Measurements from ENCODE around the gene FRY. TPM values are rescaled to one million over a fixed set of nuclear protein-coding genes. Genes with fewer than 3 reads are reported as not detected.

Gene FRY
- total and polyA plus RNA-seq, 9 of the 15 experiments (the other 6 are each of a cell fraction or from before 2014, with no cell fraction given), result 0.03 to 0.31 (median 0.11) TPM; not detected in 3

DNA sequence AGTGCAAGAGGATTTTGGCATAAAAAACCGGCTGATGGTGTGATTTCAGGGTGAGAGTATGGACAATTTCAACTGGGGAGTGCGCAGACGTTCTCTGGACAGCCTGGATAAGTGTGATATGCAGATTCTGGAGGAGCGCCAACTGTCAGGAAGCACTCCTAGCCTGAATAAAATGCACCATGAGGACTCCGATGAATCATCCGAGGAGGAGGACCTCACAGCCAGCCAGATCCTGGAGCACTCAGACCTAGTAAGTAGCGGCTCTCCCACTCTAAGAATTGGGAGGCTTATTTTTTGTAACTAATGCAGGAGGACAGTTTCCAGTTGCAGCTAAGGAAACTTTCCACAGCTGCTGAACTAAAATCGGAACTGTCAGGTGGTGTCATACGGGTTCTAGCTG, 230.0 kb downstream of the FRY start:
- ChIA-PET POLR2A (no interaction called here), CTCF (ENCODE audit: low intra/inter-chr PET ratio) (no interaction called here)
- DNase-seq (ENCODE audit: extremely low read depth in 1 of 4, low spot score in 3 of 4), result peak; percentile 21 to 87 (median 50)
- BruUV-seq (replicated peaks), result no TSS peak
- Histone ChIP-seq H3K27ac (ENCODE audit: extremely low read depth, low read depth, low read length) (no peak overlapping the region), H2AFZ (ENCODE audit: low read depth, low read length) (0 out of 2 replicates have a peak overlapping the region, but pooled peaks have one; percentile 14), H3K4me1 (replicated peaks in 1 of 2; ENCODE audit: control insufficient read depth in 2 of 2, insufficient read depth in 2 of 2, low read length in 2 of 2) (peaks cover 0 to 4% of the 10 kb centered on the region in 2 experiments; a peak in 4 of 5 replicates), H3K27me3 (ENCODE audit: control insufficient read depth in 2 of 2, insufficient read depth in 2 of 2, low read length in 2 of 2) (no peaks in the 10 kb centered on the region), H3K9me3 (replicated peaks; ENCODE audit: control insufficient read depth, insufficient read depth, low read depth, low read length) (no peaks in the 10 kb centered on the region), H3K9me1 (ENCODE audit: control insufficient read depth, insufficient read depth, low read length) (no peaks in the 10 kb centered on the region), H4K20me1 (replicated peaks; ENCODE audit: control insufficient read depth, insufficient read depth, low read length) (no peaks in the 10 kb centered on the region), H3K4me2 (ENCODE audit: insufficient read depth, low read length) (peak overlapping the region; percentile 7; the same call in 1 of the 2 replicates), H3K36me3 (ENCODE audit: control insufficient read depth, insufficient read depth, low read length) (no peaks in the 10 kb centered on the region), H3K4me3 (no peak overlapping the region), H3K79me2 (ENCODE audit: control insufficient read depth, insufficient read depth, low read length) (no peaks in the 10 kb centered on the region), H3K9ac (ENCODE audit: insufficient read depth in 1 of 2, low read depth in 2 of 2, low read length in 2 of 2) (no peak overlapping the region)
- in situ Hi-C loops (cut with MboI) (no loop called here), intact Hi-C loops (cut with micrococcal nuclease) (no loop called here)
- 0% methylated on average over 9 of the region's 9 CpGs for WGBS (ENCODE audit: insufficient coverage, low coverage, missing lambda C conversion rate)
- ATAC-seq, result peak; percentile 98
- peak; percentile 87 for FAIRE-seq
- TF ChIP-seq BRD4 (IDR thresholded peaks at IDR 0.05) (no peak), TAL1 (IDR thresholded peaks at IDR 0.05) (peak; percentile 71), PKNOX1 (IDR thresholded peaks at IDR 0.05) (peak; percentile 71), FOXA1 (IDR thresholded peaks at IDR 0.05; ENCODE audit: borderline replicate concordance) (no peak), CHD7 (IDR thresholded peaks at IDR 0.05; ENCODE audit: low read depth, low read length) (no peak), EP300 (IDR thresholded peaks at IDR 0.05; ENCODE audit: low read length) (peak; percentile 63; the same call in 1 of the 2 replicates), DIDO1 (tag; IDR thresholded peaks at IDR 0.05; ENCODE audit: low read depth) (no peak), NCOR1 (IDR thresholded peaks at IDR 0.05) (peak; percentile 63), PHB (CRISPR knock-in tag; IDR thresholded peaks at IDR 0.05) (no peak), KHSRP (IDR thresholded peaks at IDR 0.05) (no peak), KLF13 (tag; IDR thresholded peaks at IDR 0.05; ENCODE audit: borderline replicate concordance, low read depth) (no peak), TRIM28 (IDR thresholded peaks at IDR 0.05) (no peak)

Measured in K562 (cell line).